Measurements from ENCODE around the gene GAL3ST2. TPM values are rescaled to one million over a fixed set of nuclear protein-coding genes. Genes with fewer than 3 reads are reported as not detected.

Gene GAL3ST2
- total and polyA plus RNA-seq, 4 donors: 0.03 to 0.33 (median 0.23) TPM; not detected in 1

DNA sequence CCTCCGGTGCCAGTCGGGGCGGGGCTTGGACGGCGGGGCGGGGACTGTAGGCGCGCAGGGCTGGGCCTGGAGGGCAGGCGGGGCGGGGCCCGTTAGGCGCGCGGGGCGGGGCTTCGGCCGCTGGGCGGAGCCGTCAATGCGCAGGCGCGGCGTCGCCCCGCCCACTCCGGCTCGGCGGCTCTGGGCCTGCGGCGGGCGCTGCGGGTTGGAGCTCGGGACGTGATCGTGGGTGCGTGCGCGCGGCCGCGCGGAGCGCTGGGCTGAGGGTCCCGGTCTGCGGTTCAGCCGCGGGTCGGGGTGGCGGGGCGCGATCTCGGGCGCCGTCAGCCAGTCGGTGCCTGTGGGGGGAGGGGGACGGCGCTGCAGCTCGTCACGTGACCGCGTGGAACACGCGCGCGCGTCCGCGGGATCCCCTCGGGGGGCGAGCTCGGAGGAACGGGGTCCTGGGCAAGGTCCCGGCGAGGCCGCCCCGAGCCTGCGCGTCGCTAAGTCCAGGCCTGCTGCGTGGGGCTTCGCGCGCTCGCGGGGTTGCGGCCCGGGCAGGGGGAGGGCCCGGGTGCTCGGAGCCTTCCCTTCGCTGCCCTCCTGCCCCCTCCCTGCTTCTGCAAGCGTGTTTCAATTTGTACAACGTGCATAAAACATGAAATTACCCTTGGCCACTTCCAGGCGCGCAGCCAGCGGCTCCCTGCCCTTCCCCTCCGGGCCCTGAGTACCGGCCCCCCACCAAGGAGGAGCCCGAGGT, 42.0 kb upstream of the GAL3ST2 start, which contains the start of gene D2HGDH:
Gene D2HGDH (plus strand): TSS at position 164 of the 742 bp plus-strand sequence. CDS start 595 bp downstream, outside the sequence.
- Histone ChIP-seq H3K4me3 (ENCODE audit: low read depth in 1 of 3, low read length in 3 of 3) (peak within 1 kb of the TSS; percentile 76 to 87 (median 79)), H3K9ac (ENCODE audit: low read depth in 1 of 2, low read length in 2 of 2) (peak within 1 kb of the TSS; percentile 42 to 56), H3K4me1 (ENCODE audit: control insufficient read depth in 4 of 4, insufficient read depth in 4 of 4, low read length in 3 of 4) (peaks cover 2 to 22% (median 14%) of the 10 kb centered on the region in 4 donors), H3K27ac (ENCODE audit: low read depth in 1 of 2, low read length in 2 of 2) (peak within 1 kb of the TSS; percentile 94 to 96), H3K9me3 (ENCODE audit: control insufficient read depth in 4 of 4, low read length in 3 of 4) (no peaks in the 10 kb centered on the region), H3K27me3 (ENCODE audit: control insufficient read depth in 4 of 4, insufficient read depth in 4 of 4, low read length in 3 of 4) (no peaks in the 10 kb centered on the region), H3K36me3 (ENCODE audit: control insufficient read depth in 4 of 4, insufficient read depth in 3 of 4, low read depth in 1 of 4, low read length in 3 of 4) (peaks cover 0 to 7% (median 0%) of the 10 kb centered on the region in 4 donors)
- peak; percentile 99 for DNase-seq (ENCODE audit: low spot score)
- under 1% methylated on average over 98 of the region's 98 CpGs for WGBS
- no peak for TF ChIP-seq HNF4G (IDR thresholded peaks at IDR 0.05)
- no peak for TF ChIP-seq NR2F2 (IDR thresholded peaks at IDR 0.05)
- TF ChIP-seq EGR1 (IDR thresholded peaks at IDR 0.05; ENCODE audit: low read depth in 2 of 2): no peak
- TF ChIP-seq, protein P1, sequence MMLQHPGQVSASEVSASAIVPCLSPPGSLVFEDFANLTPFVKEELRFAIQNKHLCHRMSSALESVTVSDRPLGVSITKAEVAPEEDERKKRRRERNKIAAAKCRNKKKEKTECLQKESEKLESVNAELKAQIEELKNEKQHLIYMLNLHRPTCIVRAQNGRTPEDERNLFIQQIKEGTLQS (IDR thresholded peaks at IDR 0.05): no peak
- TF ChIP-seq FOXA1 (IDR thresholded peaks at IDR 0.05): no peak
- TF ChIP-seq, protein P2, sequence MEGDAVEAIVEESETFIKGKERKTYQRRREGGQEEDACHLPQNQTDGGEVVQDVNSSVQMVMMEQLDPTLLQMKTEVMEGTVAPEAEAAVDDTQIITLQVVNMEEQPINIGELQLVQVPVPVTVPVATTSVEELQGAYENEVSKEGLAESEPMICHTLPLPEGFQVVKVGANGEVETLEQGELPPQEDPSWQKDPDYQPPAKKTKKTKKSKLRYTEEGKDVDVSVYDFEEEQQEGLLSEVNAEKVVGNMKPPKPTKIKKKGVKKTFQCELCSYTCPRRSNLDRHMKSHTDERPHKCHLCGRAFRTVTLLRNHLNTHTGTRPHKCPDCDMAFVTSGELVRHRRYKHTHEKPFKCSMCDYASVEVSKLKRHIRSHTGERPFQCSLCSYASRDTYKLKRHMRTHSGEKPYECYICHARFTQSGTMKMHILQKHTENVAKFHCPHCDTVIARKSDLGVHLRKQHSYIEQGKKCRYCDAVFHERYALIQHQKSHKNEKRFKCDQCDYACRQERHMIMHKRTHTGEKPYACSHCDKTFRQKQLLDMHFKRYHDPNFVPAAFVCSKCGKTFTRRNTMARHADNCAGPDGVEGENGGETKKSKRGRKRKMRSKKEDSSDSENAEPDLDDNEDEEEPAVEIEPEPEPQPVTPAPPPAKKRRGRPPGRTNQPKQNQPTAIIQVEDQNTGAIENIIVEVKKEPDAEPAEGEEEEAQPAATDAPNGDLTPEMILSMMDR (IDR thresholded peaks at IDR 0.05; ENCODE audit: low read depth, low read length, missing input control): no peak
- TF ChIP-seq FOXA2 (IDR thresholded peaks at IDR 0.05): no peak
- no peak for TF ChIP-seq JUND (IDR thresholded peaks at IDR 0.05)
- TF ChIP-seq RAD21 (IDR thresholded peaks at IDR 0.05): no peak
- no peak for TF ChIP-seq HNF4A (conservative IDR thresholded peaks at IDR 0.05)
- TF ChIP-seq ZBTB33 (IDR thresholded peaks at IDR 0.05): no peak
- TF ChIP-seq TAF1 (conservative IDR thresholded peaks at IDR 0.05): no peak
- TF ChIP-seq, protein P3, sequence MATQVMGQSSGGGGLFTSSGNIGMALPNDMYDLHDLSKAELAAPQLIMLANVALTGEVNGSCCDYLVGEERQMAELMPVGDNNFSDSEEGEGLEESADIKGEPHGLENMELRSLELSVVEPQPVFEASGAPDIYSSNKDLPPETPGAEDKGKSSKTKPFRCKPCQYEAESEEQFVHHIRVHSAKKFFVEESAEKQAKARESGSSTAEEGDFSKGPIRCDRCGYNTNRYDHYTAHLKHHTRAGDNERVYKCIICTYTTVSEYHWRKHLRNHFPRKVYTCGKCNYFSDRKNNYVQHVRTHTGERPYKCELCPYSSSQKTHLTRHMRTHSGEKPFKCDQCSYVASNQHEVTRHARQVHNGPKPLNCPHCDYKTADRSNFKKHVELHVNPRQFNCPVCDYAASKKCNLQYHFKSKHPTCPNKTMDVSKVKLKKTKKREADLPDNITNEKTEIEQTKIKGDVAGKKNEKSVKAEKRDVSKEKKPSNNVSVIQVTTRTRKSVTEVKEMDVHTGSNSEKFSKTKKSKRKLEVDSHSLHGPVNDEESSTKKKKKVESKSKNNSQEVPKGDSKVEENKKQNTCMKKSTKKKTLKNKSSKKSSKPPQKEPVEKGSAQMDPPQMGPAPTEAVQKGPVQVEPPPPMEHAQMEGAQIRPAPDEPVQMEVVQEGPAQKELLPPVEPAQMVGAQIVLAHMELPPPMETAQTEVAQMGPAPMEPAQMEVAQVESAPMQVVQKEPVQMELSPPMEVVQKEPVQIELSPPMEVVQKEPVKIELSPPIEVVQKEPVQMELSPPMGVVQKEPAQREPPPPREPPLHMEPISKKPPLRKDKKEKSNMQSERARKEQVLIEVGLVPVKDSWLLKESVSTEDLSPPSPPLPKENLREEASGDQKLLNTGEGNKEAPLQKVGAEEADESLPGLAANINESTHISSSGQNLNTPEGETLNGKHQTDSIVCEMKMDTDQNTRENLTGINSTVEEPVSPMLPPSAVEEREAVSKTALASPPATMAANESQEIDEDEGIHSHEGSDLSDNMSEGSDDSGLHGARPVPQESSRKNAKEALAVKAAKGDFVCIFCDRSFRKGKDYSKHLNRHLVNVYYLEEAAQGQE (IDR thresholded peaks at IDR 0.05): no peak
- TF ChIP-seq YY1 (IDR thresholded peaks at IDR 0.05): no peak
- no peak for TF ChIP-seq GABPA (IDR thresholded peaks at IDR 0.05 in 1 of 2, conservative IDR thresholded peaks at IDR 0.05 in 1 of 2)
- TF ChIP-seq RXRA (IDR thresholded peaks at IDR 0.05): no peak
- no peak for TF ChIP-seq SP1 (IDR thresholded peaks at IDR 0.05)
- TF ChIP-seq MAX (IDR thresholded peaks at IDR 0.05): no peak
